HFF-Myc (cell line): ENCODE results near the gene RAD18.

Source experiments
- DNase-seq: peaks from one replicate; pipeline ENCODE4 v3.0.0-alpha.2; 2011; ENCODE audit warnings: low read depth; ENCODE audit errors: extremely low read depth
- H3K4me3 ChIP-seq: replicated peaks from 2 replicates; pipeline ENCODE4 v1.5.1; 2011; ENCODE audit warnings: low read depth, mild to moderate bottlenecking, control low read depth, low read length
- CTCF ChIP-seq: IDR thresholded peaks from 2 replicates; pipeline ENCODE4 v1.5.1; 2012; ENCODE audit warnings: mild to moderate bottlenecking, low read depth, low read length, control low read depth; ENCODE audit errors: missing control alignments

Gene RAD18

GRCh38 chr3:8975081-8976020 lies 12.1 kb upstream of the RAD18 start:
- TF ChIP-seq CTCF, result no peak
- no peak for DNase-seq
- no peak overlapping the region for H3K4me3 ChIP-seq

DNA sequence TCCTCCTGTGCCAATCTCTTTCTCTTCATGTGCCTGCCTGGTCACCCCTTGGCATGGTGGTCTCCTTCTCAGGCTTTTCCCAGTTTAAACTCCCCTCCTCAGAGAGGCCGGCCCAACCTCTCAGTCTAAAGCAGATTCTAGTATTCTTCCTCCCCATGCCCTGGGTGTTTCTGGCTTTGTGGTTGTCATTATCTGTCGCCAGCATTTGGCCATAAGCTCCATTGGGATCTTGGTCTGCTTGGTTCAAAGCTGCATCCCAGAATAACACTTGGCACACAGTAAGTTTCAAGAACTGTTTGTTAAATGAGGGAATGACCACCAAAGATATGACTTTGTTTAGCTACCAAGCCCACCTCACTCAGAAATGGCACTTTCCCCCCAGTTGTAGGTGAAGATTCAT lies 11.2 kb upstream of the RAD18 start:
- no peak for TF ChIP-seq CTCF
- DNase-seq, result no peak
- no peak overlapping the region for H3K4me3 ChIP-seq

GRCh38 chr3:8972639-8973038 lies 9.4 kb upstream of the RAD18 start:
- peak; percentile 50 for DNase-seq
- no peak overlapping the region for H3K4me3 ChIP-seq
- no peak for TF ChIP-seq CTCF

GRCh38 chr3:8970971-8971589 lies 7.8 kb upstream of the RAD18 start:
- TF ChIP-seq CTCF, result peak; percentile 94
- DNase-seq, result peak; percentile 22

DNA sequence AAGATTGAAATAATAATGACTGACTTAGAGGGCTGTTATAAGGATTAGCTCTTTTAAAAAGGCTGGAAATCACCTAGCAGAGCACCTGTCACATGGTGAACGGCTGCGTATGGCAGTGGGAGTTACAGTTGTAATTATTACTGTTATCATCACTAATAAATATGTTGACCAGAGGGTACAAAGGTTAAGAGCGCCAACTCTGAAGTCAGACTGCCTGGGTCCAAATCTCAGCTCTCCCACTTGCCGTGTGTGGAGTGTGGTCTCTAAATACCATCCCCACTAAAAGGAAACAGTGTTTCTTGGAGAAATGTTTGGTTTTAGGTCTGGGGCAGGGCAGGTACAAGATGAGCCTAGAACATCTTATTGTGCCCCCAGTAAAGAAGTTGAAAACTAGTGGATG lies 6.0 kb upstream of the RAD18 start:
- H3K4me3 ChIP-seq, result no peak overlapping the region
- no peak for DNase-seq
- TF ChIP-seq CTCF, result no peak

More at GRCh38 chr3:8970971-8971589, 7.8 kb upstream of the RAD18 start:
- H3K4me3 ChIP-seq, result no peak overlapping the region

GRCh38 chr3:8968375-8968882 lies 5.2 kb upstream of the RAD18 start:
- no peak for DNase-seq
- no peak for TF ChIP-seq CTCF
- H3K4me3 ChIP-seq, result no peak overlapping the region
